Mesenchymal stem cell (in vitro differentiated cells and primary cell): ENCODE results near the gene TMEM44.

Experiments used
- DNase-seq: peaks from one replicate; pipeline ENCODE4 v3.0.0-alpha.2; 2013
- H2AFZ ChIP-seq: one replicate; pipeline ENCODE4 v1.6.1; 2013; ENCODE audit warnings: low read depth, mild to moderate bottlenecking, control low read depth, inconsistent platforms, low read length, moderate library complexity
- H2AK5ac ChIP-seq: 2 replicates; pipeline ENCODE4 v1.6.1; 2013; ENCODE audit warnings: low read length, moderate library complexity, mild to moderate bottlenecking, inconsistent platforms; ENCODE audit not compliant: severe bottlenecking
- H2BK120ac ChIP-seq: one replicate; pipeline ENCODE4 v1.6.1; 2013; ENCODE audit warnings: low read depth, mild to moderate bottlenecking, inconsistent platforms, low read length, moderate library complexity
- H2BK12ac ChIP-seq, 2 experiments: one replicate each; pipeline ENCODE4 v1.6.1; 2013; ENCODE audit warnings: inconsistent platforms in 2 of 2, low read length in 2 of 2, mild to moderate bottlenecking in 2 of 2, moderate library complexity in 2 of 2, control low read depth in 1 of 2
- H2BK15ac ChIP-seq: one replicate; pipeline ENCODE4 v1.6.1; 2013; ENCODE audit warnings: mild to moderate bottlenecking, low read depth, inconsistent platforms; ENCODE audit not compliant: poor library complexity, severe bottlenecking
- H2BK5ac ChIP-seq: 2 replicates; pipeline ENCODE4 v1.6.1; 2013; ENCODE audit warnings: low read depth, mild to moderate bottlenecking, low read length, control low read depth, inconsistent platforms; ENCODE audit not compliant: poor library complexity, severe bottlenecking
- H3K14ac ChIP-seq, 2 experiments: one replicate each; pipeline ENCODE4 v1.6.1; 2013; ENCODE audit warnings: inconsistent platforms in 2 of 2, low read length in 2 of 2, control low read depth in 1 of 2, mild to moderate bottlenecking in 1 of 2, moderate library complexity in 1 of 2
- H3K18ac ChIP-seq, 2 experiments: one replicate each; pipeline ENCODE4 v1.6.1; 2013; ENCODE audit warnings: inconsistent platforms in 2 of 2, low read length in 2 of 2, control low read depth in 1 of 2, low read depth in 1 of 2, mild to moderate bottlenecking in 1 of 2
- H3K23ac ChIP-seq, 2 experiments: one replicate each; pipeline ENCODE4 v1.6.1; 2013; ENCODE audit warnings: inconsistent platforms in 2 of 2, low read length in 2 of 2, mild to moderate bottlenecking in 2 of 2, moderate library complexity in 2 of 2, control low read depth in 1 of 2
- H3K27ac ChIP-seq: 2 replicates; pipeline ENCODE4 v1.5.1; 2013; ENCODE audit warnings: mild to moderate bottlenecking, moderate library complexity, low read length, control low read depth, inconsistent platforms; ENCODE audit not compliant: poor library complexity, severe bottlenecking
- H3K27me3 ChIP-seq, 2 experiments: 2 replicates each; pipeline versions ENCODE4 v1.6.1 to v1.7.0; 2013; ENCODE audit warnings: low read length in 2 of 2, mild to moderate bottlenecking in 2 of 2, moderate library complexity in 2 of 2, control low read depth in 1 of 2, inconsistent platforms in 1 of 2; ENCODE audit not compliant: control insufficient read depth in 1 of 2, insufficient read depth in 1 of 2
- H3K36me3 ChIP-seq, 2 experiments: 2 replicates each; pipeline versions ENCODE4 v1.6.1 to v1.7.0; 2013; ENCODE audit warnings: low read length in 2 of 2, control low read depth in 1 of 2, inconsistent platforms in 1 of 2, low read depth in 1 of 2, mild to moderate bottlenecking in 1 of 2; ENCODE audit not compliant: insufficient read depth in 2 of 2, control insufficient read depth in 1 of 2
- H3K4ac ChIP-seq, 2 experiments: one replicate each; pipeline ENCODE4 v1.6.1; 2013; ENCODE audit warnings: inconsistent platforms in 2 of 2, low read length in 2 of 2, mild to moderate bottlenecking in 2 of 2, moderate library complexity in 2 of 2, control low read depth in 1 of 2, low read depth in 1 of 2
- H3K4me1 ChIP-seq: 2 replicates; pipeline ENCODE4 v1.6.1; 2013; ENCODE audit warnings: low read depth, low read length, control low read depth; ENCODE audit not compliant: control insufficient read depth, insufficient read depth
- H3K4me2 ChIP-seq: 2 replicates; pipeline ENCODE4 v1.6.1; 2013; ENCODE audit warnings: low read length, mild to moderate bottlenecking, inconsistent platforms; ENCODE audit not compliant: poor library complexity, severe bottlenecking
- H3K4me3 ChIP-seq, 2 experiments: 2 replicates each; pipeline versions ENCODE4 v1.5.1 to v1.7.0; 2013; ENCODE audit warnings: low read length in 2 of 2, mild to moderate bottlenecking in 2 of 2, control low read depth in 1 of 2, low read depth in 1 of 2; ENCODE audit not compliant: insufficient read depth in 1 of 2
- H3K79me1 ChIP-seq: replicated peaks from 2 replicates; pipeline ENCODE4 v1.6.1; 2013; ENCODE audit warnings: mild to moderate bottlenecking, control low read depth, low read length, inconsistent platforms; ENCODE audit not compliant: poor library complexity, severe bottlenecking
- H3K9ac ChIP-seq: 2 replicates; pipeline ENCODE4 v1.7.0; 2013; ENCODE audit warnings: mild to moderate bottlenecking, low read length, moderate library complexity
- H3K9me3 ChIP-seq: 2 replicates; pipeline ENCODE4 v1.7.0; 2013; ENCODE audit warnings: mild to moderate bottlenecking, low read length; ENCODE audit not compliant: control insufficient read depth
- H4K8ac ChIP-seq: one replicate; pipeline ENCODE4 v1.6.1; 2013; ENCODE audit warnings: inconsistent platforms, mild to moderate bottlenecking, low read length, moderate library complexity
- H4K91ac ChIP-seq: one replicate; pipeline ENCODE4 v1.6.1; 2013; ENCODE audit warnings: mild to moderate bottlenecking, low read length, inconsistent platforms
- WGBS: methylation state at CpG from one replicate; pipeline ENCODE4 v1.1.7; 2013; ENCODE audit warnings: mixed read lengths; 5-methylcytosine and 5-hydroxymethylcytosine counted together

The TMEM44 gene

GRCh38 chr3:194647747-194648146 lies 14.5 kb upstream of the TMEM44 start:
- Histone ChIP-seq H3K4ac (no peak overlapping the region), H3K18ac (no peak overlapping the region), H2BK12ac (no peak overlapping the region), H3K9me3 (no peaks in the 10 kb centered on the region), H2AFZ (no peak overlapping the region), H3K4me2 (no peak overlapping the region), H2BK15ac (no peak overlapping the region), H3K4me3 (no peak overlapping the region), H4K8ac (no peak overlapping the region), H2BK120ac (no peak overlapping the region), H3K23ac (no peak overlapping the region), H3K36me3 (peaks cover 23 to 92% of the 10 kb centered on the region in 2 experiments), H4K91ac (no peak overlapping the region), H3K9ac (no peak overlapping the region), H3K27ac (no peak overlapping the region), H3K14ac (no peak overlapping the region), H2BK5ac (no peak overlapping the region), H2AK5ac (no peak overlapping the region), H3K4me1 (no peaks in the 10 kb centered on the region), H3K27me3 (no peaks in the 10 kb centered on the region), H3K79me1 (peaks cover 4% of the 10 kb centered on the region)
- no peak for DNase-seq
- WGBS = 86% methylated on average over 2 of the region's 3 CpGs

- Histone ChIP-seq H3K9ac (no peak overlapping the region), H3K4ac (no peak overlapping the region), H2AK5ac (no peak overlapping the region), H3K27ac (no peak overlapping the region), H2BK120ac (no peak overlapping the region), H3K23ac (no peak overlapping the region), H3K9me3 (no peaks in the 10 kb centered on the region), H2BK5ac (no peak overlapping the region), H3K4me2 (no peak overlapping the region), H3K36me3 (peaks cover 20 to 73% of the 10 kb centered on the region in 2 experiments), H3K27me3 (no peaks in the 10 kb centered on the region), H4K91ac (no peak overlapping the region), H2BK12ac (no peak overlapping the region), H3K4me3 (no peak overlapping the region), H3K18ac (no peak overlapping the region), H3K4me1 (peaks cover 7% of the 10 kb centered on the region), H3K79me1 (no peaks in the 10 kb centered on the region), H2AFZ (no peak overlapping the region), H2BK15ac (no peak overlapping the region), H4K8ac (no peak overlapping the region), H3K14ac (no peak overlapping the region)
- DNase-seq = no peak
- 100% methylated on average over 2 of the region's 2 CpGs for WGBS
Measured at GRCh38 chr3:194642769-194643168, 9.6 kb upstream of the TMEM44 start.

- peaks cover 20 to 60% of the 10 kb centered on the region in 2 experiments for H3K36me3 ChIP-seq
- no peaks in the 10 kb centered on the region for H3K27me3 ChIP-seq
- H2BK120ac ChIP-seq = no peak overlapping the region
- H2AK5ac ChIP-seq = no peak overlapping the region
- H3K18ac ChIP-seq = no peak overlapping the region
- no peak overlapping the region for H3K4me2 ChIP-seq
- no peak overlapping the region for H3K23ac ChIP-seq
- no peak overlapping the region for H3K4ac ChIP-seq
- H3K9me3 ChIP-seq = no peaks in the 10 kb centered on the region
- H3K27ac ChIP-seq = no peak overlapping the region
- no peak overlapping the region for H3K4me3 ChIP-seq
- no peak overlapping the region for H2AFZ ChIP-seq
- WGBS = 71% methylated on average over 6 of the region's 7 CpGs
- H4K8ac ChIP-seq = peak overlapping the region; percentile 19
- no peaks in the 10 kb centered on the region for H3K79me1 ChIP-seq
- H3K4me1 ChIP-seq = peaks cover 7% of the 10 kb centered on the region
- H2BK5ac ChIP-seq = no peak overlapping the region
- peak; percentile 45 for DNase-seq
- H4K91ac ChIP-seq = no peak overlapping the region
- H2BK15ac ChIP-seq = no peak overlapping the region
- no peak overlapping the region for H3K14ac ChIP-seq
- H3K9ac ChIP-seq = no peak overlapping the region
- no peak overlapping the region for H2BK12ac ChIP-seq
Measured at GRCh38 chr3:194640829-194641228, 7.6 kb upstream of the TMEM44 start.

GRCh38 chr3:194638991-194639605 lies 5.9 kb upstream of the TMEM44 start:
- Histone ChIP-seq H2AK5ac (no peak overlapping the region), H2BK15ac (no peak overlapping the region), H3K9ac (no peak overlapping the region), H3K27me3 (no peaks in the 10 kb centered on the region), H3K23ac (no peak overlapping the region), H3K18ac (no peak overlapping the region), H3K4me1 (peaks cover 7% of the 10 kb centered on the region), H3K79me1 (no peaks in the 10 kb centered on the region), H2BK12ac (no peak overlapping the region), H3K9me3 (no peaks in the 10 kb centered on the region), H4K8ac (no peak overlapping the region), H2BK120ac (no peak overlapping the region), H3K14ac (no peak overlapping the region), H3K27ac (no peak overlapping the region), H3K4me2 (no peak overlapping the region), H3K4me3 (no peak overlapping the region), H3K36me3 (peaks cover 16 to 46% of the 10 kb centered on the region in 2 experiments), H3K4ac (no peak overlapping the region), H4K91ac (no peak overlapping the region), H2BK5ac (no peak overlapping the region), H2AFZ (no peak overlapping the region)
- WGBS = 96% methylated on average over 10 of the region's 10 CpGs
- DNase-seq = no peak
